Stimulated activated CD4-positive, alpha-beta T cell treated with anti-CD3 and anti-CD28 coated beads, TNF-alpha, amount 100 ng/mL, for 48 hours (primary cell): ENCODE data around the gene MEI4.
"Not testable (repeated sequence)": the region's sequence is repeated elsewhere in the genome, so short reads cannot be mapped to it uniquely, and the experiment has no call there.

ENCODE experiments used
- DNase-seq, 3 donors: peaks; one replicate each; pipeline ENCODE4 v3.0.0-alpha.2; 2020; ENCODE audit warnings: low read depth in 3 of 3

The MEI4 gene

DNA sequence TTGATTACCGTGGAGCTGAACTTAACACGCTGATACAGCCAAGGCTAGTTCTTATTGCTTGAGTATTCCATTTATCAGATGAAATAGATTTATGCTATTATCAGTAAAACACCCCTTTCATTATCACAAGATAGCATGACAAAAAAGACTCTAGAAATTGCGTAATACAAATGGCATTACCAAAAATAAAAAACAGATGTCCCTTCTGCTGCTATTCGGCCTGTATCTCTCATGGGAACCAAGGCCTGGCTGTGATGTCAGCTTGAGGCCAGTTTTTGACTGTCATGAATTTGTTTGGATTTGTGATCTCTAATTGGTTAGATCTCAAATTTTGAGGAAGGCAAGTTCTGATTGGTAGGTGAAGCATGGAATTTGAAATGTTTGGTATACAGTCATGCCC, 25.2 kb downstream of the MEI4 start:
- no peak for DNase-seq

DNA sequence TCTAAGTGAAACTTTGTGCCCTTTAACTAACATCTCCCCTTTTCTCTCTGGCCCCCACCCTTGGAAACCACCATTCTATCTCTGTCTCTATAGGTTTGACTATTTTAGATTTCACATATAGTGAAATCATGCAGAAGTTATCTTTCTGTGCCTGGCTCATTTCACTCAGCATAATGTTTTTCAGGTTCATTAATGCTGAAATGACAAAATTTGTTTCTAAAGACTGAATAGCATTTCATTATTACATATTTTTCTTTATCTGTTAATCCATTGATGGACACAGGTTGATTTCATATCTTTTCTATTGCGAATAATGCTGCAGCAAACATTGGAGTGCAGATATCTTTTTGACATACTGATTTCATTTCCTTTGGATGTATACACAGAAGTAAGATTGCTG, 30.7 kb downstream of the MEI4 start:
- DNase-seq: no peak

DNA sequence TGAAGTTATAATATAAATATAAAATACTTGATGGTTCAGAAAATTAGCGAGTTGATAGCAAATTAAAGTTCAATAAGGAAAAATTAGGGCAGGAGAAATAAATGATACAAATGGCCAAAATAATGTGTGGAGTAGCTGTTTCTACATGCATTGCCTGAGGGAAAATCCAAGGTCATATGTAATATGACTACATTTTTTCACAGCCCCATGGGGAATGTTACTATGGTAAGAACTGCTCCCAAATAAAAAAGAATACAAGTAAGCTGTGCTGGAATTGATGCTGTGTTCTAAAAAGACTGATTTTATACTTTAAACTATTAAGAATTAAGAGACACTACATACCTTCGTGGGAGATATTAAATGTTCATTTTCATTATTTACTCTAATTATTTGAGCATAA, 34.1 kb downstream of the MEI4 start:
- DNase-seq: no peak

DNA sequence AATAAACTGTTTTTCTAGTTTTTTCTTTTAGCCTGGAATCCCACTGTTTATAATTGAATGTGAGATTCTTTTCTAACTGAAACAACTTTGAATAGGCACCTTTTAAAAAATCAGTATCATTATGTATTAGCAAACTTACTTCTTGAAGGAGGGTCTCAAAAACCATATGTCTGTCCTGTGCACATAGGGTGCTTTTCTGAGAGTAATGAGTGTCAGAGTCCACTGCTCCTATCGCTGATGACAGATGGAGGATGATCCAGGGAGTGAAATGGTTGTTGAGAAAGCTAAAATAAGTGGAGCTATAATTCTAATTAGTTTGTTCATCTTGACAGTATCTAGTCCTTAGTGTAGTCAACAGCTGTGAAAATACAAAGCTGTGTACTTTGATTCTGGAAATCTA, 35.8 kb downstream of the MEI4 start:
- DNase-seq: no peak

DNA sequence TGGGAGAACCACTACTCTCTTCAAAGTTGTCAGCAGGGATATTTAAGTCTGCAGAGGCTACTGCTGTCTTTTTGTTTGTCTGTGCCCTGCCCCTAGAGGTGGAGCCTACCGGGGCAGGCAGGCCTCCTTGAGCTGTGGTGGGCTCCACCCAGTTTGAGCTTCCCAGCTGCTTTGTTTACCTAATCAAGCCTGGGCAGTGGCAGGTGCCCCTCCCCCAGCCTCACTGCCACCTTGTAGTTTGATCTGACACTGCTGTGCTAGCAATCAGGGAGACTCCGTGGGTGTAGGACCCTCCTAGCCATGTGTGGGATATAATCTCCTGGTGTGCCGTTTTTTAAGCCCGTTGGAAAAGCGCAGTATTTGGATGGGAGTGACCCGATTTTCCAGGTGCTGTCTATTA, 47.3 kb downstream of the MEI4 start:
- not testable (repeated sequence) for DNase-seq

DNA sequence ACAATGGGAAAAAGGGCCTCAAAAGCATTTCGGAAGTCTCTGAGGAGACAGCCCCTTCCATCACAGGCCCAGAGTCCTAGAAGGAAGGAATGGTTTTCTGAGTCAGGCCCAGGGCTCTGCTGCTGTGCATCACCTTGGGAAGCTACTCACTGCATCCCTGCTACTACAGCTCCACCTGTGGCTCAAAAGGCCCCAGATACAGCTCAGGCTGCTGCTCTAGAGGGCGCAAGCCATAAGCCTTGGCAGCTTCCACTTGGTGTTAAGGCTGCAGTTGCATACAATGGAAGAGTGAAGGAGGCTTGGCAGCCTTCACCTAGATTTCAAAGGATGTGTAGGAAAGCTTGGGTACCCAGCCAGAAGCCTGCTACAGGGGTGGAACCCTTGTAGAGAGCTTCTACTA, 54.8 kb downstream of the MEI4 start:
- no peak for DNase-seq

DNA sequence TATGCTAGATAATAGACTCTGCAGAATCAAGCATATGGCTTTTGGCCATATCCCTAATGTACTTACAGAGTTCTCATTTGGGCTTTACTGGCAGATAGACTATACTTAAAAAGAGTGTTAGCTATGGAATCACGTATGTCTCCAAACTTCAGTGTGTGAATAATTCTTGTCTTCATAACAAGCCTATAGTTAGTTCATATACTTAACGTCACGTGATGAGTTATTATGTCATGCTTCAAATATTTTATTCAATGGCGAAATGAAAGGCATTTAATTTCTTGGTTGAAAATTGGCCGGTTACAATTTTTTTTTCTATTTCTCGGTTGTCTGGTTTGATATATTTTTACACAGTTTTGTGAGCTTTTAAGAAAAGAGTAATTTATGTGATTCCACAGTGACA, 62.7 kb downstream of the MEI4 start:
- no peak for DNase-seq

DNA sequence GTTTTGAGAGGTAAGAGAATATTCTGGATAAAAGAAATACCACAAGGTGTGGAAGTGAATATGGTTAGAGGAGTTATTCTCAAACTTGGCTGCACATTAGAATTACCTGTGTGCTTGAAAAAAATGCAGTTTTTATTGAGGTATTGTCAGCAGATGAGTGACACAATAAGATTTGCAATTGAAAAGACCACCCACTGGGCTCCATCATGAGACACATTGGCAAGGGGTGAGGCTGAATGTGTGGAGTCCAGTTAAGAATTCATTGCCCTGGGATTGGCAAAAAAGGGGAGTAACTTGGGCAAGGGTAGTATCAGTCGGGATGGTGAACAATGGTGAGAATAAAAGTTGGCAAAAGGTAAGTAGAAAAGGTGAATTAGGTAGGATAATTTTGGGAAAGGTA, 63.5 kb downstream of the MEI4 start:
- no peak for DNase-seq

DNA sequence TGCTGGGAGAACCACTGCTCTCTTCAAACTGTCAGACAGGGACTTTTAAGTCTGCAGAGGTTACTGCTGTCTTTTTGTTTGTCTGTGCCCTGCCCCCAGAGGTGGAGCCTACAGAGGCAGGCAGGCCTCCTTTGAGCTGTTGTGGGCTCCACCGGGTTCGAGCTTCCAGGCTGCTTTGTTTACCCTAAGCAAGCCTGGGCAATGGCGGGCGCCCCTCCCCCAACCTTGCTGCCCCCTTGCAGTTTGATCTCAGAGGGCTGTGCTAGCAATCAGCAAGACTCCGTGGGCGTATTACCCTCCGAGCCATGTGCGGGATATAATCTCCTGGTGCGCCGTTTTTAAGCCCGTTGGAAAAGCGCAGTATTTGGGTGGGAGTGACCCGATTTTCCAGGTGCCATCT, 83.2 kb downstream of the MEI4 start:
- DNase-seq: not testable (repeated sequence)

DNA sequence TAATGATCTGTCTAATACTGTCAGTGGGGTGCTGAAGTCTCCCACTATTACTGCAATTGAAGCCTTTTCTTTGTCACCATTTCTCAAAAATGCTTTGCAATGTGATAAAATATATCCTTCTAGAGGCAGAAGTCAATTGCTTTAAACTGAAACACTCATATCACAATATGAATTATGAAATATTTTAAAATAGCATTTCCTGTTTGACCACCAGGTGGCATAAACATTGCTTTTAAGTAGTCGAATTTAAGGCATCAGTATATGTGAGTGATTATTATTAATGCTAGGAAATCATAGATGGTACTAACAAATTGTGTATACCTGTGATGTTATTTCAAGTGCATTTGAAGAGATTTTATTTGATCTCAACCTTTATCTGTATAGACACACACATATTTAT, 87.5 kb downstream of the MEI4 start:
- no peak for DNase-seq

DNA sequence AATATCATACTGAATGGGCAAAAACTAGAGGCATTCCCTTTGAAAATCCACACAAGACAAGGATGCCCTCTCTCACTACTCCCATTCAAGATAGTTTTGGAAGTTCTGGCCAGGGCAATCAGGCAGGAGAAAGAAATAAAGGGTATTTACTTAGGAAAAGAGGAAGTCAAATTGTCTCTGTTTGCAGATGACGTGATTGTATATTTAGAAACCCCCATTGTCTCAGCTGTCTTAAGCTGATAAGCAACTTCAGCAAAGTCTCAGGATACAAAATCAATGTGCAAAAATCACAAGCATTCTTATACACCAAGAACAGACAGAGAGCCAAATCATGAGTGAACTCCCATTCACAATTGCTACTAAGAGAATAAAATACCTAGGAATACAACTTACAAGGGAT, 99.3 kb downstream of the MEI4 start:
- not testable (repeated sequence) for DNase-seq

DNA sequence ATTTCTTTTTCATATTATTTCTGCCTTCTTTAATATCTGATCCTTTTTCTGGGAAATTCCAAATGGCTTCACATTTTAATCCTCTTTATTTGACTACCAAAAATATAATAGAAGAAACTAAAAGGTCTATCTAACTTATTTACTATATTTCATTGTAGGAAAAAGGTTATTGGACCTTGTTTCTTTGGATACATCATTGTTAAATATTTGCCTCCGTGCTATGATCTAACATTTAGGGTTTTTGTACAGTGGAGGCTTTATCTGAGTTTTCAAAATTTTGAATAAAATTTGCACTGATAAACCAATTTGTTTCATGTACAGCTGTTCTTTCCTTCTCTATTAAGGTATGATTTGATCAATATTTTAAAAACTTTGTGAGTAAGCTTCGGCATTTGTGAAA, 109.5 kb downstream of the MEI4 start:
- DNase-seq: no peak

DNA sequence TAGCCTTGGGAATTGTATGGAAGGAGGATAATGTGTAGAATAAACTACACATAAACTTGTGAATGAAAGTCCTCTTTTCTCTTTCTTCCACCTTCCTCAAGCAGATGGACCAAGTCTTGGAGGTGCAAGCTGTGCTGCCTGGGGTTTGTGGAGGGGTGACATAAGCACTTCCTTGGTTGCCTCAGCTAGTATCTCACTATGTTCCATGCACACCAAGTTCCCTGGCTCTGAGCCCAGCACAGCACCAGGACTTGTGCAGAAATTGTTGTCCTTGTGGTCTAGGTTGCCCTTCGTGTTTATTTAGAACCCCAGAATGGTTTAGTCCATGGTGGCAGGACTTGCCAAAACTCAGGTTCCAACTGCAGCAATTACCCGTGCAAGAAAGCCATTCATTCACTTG, 110.3 kb downstream of the MEI4 start:
- DNase-seq: no peak

DNA sequence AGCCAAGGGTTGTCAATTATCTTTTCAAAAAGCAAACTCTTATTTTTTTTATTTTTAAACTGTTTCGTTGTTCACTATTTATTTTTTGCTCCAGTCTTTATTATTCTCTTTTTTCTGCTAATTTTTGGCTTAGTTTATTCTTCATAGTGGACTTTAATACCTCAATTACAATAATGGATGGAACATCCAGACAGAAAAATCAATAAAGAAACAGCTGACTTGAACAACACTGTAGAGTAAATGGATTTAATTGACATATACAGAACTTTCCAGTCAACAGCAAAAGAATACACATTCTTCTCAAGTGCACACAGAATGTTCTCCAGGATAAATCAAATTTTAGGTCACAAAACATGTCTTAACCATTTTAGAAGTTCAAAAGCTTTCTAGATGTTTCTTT, 111.5 kb downstream of the MEI4 start:
- no peak for DNase-seq

DNA sequence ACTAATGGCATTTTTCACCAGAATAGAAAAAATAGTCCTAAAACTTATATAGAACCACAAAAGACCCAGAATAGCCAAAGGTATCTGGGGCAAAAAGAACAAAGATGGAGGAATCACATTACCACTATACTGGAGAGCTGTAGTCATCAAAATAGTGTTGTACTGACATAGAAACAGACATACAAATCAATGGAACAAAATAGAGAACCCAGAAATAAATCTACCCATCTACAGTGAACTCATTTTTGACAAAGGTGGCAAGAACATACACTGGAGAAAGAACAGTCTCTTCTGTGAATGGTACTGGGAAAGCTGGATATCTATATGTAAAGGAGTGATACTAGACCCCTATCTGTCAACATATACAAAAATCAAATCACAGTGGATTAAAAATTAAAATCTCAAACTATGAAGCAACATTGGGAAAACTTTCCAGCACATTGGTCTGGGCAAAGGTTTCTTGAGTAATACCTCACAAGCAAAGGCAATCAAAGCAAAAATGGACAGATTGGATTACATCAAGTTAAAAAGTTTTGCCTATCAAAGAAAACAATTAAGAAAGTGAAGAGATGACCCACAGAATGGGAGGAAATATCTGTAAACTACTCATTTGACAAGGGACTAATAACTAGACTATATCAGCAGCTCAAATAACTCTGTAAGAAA, 120.5 kb downstream of the MEI4 start:
- no peak for DNase-seq

DNA sequence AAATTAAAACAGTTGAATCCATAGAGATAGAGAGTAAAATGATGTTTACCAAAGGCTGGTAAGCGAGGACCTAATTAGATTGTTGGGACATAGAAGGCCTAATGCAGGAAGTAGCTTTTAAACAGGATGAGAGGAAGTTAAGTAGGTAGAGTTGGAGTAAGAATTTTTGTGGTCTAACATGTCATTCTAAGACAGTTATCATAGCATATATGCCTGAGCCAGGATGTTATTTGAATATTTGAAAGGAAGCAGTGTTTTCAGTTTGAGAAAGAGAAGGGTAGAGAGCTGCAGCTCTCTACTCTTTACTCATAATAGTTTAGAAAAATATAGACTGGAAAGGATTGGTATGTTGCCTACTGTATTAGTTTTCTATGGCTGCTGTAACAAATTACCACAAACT, 121.6 kb downstream of the MEI4 start:
- no peak for DNase-seq

DNA sequence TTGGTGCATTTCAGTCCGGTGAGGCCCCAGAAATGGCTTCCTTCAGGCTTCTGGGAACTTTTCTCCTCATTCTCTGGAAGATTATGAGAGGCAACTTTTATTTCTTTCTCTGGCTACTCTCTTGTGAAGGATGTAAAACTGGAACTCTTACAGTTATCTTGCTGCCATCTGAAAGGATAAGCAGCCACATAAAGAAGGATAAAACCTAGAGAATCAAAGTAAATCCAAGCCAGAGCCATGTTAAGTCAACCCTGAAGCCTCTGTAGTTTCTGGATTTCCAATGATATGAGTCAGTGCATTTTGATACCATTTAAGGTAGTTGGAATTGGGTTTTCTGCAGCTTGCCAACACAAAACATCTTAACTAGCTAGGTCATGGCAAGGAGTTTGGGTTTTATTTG, 123.6 kb downstream of the MEI4 start:
- DNase-seq: no peak

DNA sequence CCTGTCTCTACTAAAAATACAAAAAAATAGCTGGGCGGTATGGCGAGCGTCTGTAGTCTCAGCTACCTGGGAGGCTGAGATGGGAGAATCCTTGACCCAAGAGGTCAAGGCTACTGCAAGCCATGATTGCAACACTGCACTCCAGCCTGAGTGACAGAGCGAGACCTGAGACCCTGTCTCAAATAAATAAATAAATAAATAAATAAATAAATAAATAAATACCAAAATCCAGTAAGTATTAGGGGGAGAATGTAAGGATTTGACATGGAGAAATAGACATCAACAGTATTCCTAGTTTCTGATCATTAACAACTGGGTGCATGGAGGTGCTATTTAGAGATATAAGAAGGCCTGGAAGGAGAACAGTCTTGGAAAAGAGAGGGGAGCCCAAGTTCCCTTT, 125.7 kb downstream of the MEI4 start:
- no peak for DNase-seq

DNA sequence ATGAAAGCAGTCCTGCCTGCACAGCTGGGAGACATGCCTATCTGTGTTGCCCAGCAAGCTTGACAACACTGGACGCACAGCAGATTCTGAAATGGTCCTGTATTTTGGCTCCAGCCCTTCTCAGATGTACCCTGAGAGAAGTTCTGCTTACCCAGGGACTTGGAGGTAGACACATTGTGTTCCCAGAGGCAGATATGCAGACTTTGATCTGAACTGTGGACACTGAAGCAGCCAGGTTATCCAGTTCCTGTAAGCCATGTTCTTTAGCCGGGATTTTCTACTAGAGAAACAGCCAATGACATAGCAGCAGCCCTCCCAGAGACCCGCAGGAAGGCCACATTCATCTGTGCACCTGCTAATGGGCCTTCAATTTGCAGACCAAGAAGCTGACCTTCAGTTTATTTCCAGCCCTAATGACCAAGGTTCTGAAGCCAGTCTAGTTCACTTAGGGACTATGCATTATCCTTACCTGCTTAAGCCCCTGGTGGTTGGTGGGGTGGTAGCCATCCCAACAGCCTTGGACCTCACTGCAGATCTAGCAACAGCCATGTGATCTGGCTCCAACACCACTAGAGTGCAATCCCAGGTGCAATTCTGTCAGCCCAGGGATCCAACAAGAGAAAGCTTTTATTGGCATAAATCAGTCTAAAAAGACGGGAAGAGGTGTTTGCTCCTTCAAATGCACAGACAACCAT, 134.2 kb downstream of the MEI4 start:
- no peak for DNase-seq

DNA sequence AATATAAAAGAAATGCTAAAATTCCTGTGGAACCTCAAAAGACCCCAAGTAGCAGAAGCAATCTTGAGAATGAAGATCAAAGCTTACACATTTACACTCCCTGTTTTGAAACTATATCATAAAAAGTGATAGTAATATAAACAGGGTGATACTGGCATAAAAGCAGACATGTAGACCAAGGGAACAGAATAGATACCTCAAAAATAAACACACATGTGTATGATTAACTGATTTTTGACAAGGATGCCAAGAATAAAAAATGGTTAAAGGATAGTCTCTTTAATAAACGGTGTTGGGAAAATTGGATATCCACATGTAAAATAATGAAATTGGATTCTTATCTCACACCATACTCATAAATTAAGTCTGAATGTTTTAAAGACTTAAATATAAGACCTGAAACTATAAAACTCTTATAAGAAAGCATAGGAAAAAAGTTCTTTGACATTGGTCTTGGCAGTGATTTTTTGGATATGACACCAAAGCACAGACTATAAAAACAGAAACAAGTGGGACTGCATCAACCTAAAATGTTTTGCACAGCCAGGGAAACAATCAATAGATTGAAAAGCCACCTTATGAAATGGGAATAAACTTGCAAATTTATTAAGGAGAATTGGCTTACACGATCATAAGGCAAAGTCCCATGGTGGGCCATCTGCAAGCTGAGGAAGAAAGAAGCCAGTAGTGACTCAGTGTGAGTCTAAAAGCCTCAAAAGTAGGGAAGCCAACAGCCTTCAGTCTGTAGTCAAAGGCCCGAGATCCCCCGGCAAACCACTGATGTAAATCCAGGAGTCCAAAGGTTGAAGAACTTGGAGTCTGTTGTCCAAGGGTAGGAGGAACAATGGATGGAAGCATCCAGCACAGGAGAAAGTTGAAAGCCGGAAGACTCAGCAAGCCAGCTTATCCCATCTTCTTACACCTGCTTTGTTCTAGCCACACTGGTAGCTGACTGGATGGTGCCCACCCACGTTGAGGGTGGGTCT, 144.3 kb downstream of the MEI4 start:
- no peak for DNase-seq

DNA sequence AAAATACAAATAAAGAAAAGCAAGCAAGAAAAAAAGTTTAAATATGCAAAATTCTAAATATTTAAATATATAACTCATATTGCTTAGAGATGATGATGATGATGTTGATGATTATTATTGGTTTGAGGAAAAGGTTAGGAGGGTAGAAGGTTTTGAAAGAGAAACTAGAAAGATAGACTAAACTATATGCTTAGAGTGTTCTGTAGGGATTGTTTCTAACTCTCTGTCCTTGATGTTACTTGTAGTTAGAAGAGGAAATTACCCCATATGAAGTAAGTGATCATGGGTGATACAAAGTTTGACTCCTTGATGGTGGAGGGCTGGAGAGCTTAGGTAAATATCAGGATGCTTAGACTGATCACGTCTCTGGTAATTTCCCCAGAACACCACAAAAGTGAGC, 159.5 kb downstream of the MEI4 start:
- DNase-seq: no peak

DNA sequence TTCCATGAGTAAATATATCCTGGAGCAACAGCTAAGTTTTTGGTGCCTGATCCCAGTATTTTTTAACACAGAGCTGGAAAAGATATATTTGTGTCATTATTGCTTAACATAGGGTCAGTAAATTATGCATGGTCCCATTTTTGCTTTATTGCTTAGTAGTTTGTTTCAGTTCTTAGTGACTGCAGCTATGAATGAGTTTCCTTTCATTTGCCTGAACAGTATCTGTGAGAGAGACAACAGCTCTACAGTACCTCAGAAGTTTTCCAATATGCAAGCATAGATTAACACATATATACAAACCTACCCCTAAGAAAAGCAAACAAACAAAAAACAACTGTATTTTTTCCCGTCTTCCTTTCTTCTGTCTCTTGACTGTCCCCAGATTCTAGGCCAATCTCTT, 160.3 kb downstream of the MEI4 start:
- no peak for DNase-seq

DNA sequence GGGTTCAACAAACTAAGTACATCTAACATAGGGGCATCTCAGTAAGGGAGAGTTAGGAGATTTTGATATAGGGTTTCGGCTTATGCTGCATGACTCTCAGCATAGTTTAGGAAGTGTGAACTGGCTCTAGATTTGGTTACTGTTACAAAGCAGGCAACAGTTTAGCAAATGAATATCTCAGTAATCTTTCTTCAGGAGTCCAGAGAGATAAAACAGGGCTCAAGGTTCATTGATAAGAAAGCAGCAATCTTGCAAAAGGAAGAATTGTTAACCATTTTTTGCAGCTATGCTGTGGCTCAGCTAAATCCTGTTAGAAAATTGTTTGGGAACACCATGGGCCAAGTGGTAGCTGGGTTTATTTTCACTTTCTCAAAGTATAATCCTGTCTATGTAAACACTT, 161.3 kb downstream of the MEI4 start:
- DNase-seq: no peak
